NCI-H748 treated with DMSO at 0.1 percent for 48 hours (cell line): ENCODE results near the gene OPTN.
"Not testable (repeated sequence)": the region's sequence is repeated elsewhere in the genome, so short reads cannot be mapped to it uniquely, and the experiment has no call there.

ENCODE experiments used
- DNase-seq: peaks from one replicate; lab custom pipeline; 2025; lab: John Stamatoyannopoulos, UW

Gene OPTN

DNA sequence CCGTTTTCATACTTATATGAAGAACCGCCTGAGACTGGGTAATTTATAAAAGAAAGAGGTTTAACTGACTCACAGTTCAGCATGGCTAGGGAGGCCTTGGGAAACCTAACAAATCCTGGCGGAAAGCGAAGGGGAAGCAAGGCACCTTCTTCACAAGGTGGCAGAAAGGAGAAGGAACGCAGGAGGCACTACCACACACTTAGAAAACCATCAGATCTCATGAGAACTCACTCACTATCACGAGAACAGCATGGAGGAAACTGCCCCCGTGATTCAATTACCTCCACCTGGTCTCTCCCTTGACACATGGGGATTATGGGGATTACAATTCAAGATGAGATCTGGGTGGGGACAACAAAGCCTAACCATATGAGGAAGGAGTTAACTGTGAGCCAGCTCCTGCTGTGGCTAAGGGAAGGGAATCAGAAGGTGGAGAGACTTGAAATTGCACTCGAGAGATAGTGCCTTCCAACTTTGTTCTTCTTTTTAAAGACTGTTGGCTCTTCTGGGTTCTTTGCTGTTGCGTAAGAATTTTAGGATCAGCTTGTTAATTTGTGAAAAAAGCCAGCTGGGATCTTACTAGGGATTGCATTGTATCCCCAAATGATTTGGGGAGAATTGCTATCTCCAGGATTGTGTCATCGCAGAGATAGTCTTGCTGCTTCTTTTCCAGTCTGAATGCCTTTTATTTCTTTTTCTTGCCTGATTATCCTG, 21.0 kb downstream of the OPTN start:
- DNase-seq = no peak

DNA sequence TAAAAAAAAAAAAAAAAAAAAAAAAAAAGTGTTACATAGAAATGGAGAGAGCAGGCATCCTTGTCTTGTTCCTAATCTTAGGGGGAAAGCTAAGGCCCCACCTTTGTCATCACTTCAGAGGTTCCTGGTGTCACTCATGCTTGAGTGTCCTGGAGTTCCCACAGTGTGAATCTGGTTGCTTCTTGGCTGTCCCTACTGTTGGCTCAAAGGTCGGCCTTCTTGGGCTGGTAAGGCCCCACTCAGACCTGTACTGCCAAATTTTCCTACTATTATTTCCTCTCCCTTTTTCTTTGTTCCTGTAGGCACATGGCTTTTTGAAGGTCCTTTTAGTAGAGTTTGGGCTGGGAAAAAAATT, 21.5 kb downstream of the OPTN start:
- no peak for DNase-seq

DNA sequence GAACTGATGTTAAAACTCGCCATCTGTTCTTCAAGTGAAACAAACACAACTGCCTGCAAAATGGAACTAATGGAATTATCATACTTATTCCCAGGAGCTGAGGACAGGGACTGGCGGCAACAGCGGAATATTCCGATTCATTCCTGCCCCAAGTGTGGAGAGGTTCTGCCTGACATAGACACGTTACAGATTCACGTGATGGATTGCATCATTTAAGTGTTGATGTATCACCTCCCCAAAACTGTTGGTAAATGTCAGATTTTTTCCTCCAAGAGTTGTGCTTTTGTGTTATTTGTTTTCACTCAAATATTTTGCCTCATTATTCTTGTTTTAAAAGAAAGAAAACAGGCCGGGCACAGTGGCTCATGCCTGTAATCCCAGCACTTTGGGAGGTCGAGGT, 36.7 kb downstream of the OPTN start:
- no peak for DNase-seq

DNA sequence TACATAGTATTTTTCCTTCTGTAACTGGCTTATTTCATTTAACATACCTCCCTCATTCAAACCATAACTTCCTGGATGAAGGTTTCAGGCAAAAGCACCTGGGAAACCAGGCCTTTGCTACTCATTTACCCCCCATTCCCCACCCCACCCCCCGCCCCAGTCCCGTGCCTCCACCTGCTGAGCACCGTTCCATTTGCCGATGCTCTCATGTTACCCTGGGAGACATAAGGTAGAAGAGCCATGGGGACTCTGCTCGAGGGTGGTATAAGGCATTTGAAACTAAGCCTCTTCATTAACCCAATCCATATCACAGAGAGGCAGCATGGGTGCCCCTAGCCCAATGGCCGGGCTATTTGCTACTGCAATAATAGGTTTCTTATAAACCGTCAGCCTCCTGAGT, 39.2 kb downstream of the OPTN start:
- DNase-seq = no peak

DNA sequence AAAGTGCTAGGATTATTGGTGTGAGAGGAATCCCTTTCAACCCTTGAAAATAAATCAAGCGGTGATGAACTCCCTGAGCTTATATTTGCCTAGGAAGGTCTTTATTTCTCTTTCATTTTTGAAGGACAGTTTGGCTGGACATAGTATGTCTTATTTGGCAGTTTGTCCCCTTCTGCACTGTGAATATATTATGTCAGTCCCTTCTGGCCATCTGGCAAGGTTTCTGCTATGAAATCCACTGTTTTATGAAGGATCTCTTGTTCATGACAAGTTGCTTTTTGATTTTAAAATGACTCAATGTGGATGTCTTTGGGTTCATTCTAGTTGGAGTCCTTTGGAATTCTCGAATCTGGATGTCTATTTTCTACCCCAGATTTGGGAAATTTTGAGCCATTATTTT, 39.7 kb downstream of the OPTN start:
- DNase-seq = no peak

DNA sequence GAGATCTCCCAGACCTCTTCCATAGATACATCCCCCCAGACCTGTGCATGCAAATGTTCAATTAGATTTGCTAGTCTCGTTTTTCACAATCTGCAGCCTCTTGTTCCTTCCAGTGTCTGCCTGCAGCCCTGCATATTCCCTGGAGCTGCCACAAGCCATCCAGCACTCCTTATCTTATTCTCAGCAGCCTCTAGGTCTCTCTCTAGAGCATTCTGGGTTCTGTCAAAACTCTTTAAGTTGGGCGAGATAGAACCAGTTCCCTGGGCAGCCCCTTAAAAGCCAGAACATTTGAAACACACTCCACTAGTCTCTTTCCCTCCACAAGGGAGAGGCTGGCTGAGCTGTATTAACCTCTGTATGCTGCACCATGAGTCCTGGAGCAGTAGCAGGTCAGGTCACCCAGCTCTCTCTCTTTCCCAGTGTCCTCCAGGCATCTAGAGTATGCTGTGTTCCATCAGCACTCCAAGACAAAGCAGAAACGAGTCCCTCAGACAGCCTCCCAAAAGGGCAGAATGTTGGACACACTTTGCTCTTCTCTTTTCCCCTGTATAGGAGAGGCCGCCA, 40.7 kb downstream of the OPTN start:
- no peak for DNase-seq

DNA sequence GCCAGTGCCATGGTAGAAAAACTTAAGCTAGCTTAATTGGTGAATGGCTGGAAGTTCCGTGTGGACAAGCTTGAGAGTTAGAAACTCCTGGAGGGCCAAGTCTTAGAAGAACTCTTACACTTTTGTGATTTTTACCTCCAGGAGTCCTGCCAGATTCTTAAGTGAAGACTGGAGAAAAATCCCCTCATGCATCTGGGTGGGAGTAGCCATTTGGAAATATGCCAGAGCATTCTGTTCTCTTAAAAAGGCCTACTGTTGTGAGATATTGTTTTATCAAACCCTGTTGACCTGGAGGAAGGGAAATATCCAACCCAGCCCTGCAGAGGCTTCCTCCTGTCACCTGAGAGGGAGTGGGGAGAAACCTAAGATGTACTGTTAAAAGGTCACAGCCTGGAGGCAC, 43.8 kb downstream of the OPTN start:
- no peak for DNase-seq

DNA sequence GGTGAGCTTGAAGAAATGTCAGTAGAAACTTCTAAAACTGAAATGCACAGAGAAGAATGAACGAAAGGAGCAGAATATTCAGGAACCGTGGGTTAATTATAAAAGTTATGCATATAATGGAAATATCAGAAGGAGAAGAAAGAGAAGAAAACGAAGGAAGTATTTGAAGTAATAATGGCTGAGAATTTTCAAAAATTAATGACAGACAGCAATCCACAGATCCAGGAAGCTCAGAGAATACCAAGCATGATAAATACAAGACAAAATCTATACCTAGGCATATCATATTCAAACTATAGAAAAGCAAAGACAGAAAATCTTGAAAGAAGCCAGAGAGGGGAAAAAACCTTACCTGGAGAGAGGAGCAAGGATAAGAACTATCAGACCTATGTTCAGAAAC, 44.9 kb downstream of the OPTN start:
- no peak for DNase-seq

DNA sequence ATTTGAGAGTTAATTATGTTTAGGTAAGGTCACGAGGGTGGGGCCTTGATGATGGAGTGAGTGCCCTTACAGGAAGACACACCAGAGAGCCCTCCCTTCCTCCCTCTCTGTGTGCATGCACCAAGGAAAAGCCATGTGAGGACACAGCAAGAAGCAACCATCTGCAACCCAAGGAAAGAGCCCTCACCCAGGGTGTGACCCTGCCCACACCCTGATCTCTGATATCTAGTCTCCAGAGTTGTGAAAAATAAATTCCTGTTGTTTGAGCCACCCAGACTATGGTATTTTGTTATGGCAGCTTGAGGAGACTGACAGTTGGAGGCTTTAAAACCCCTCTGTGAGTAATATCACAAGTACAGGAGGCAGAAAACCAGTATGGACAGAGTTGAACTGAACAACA, 46.4 kb downstream of the OPTN start:
- DNase-seq = no peak

DNA sequence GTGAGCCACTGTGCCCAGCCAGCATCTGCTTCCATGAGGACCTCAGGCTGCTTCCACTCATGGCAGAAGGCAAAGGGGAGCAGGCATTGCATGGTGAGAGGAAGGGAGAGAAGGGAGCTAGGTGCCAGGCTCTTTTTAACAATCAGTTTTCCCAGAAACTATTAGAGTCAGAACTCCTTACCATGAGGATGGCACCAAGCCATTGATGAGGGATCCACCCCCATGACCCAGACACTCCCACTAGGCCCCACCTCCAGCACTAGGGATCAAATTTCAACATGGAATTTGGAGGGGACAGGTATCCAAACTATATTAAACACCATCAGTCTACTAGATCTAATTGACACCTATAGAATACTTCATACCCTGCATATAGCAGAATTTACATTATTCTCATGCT, 47.2 kb downstream of the OPTN start:
- DNase-seq = no peak

DNA sequence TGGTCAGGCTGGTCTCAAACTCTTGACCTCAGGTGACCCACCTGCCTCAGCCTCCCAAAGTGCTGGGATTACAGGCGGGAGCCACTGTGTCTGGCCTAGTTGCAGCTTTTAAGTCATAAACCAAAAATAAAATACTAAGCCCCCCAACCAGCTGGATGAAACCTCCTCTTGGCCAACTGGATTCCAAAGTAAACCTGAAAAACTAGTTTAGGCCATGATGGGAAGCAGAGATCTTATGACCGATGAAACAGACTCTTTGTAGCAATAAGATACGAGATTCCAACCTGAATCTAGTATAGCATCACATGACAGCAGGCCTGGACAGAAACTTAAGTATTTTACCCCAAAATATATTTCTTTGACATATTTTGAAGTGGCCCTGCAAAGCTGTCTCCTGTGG, 52.3 kb downstream of the OPTN start:
- DNase-seq = no peak

DNA sequence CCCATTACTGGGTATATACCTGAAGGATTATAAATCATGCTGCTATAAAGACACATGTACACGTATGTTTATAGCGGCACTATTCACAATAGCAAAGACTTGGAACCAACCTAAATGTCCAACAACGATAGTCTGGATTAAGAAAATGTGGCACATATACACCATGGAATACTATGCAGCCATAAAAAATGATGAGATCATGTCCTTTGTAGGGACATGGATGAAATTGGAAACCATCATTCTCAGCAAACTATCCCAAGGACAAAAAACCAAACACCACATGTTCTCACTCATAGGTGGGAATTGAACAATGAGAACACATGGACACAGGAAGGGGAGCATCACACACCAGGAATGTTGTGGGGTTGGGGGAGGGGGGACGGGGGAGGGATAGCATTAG, 55.9 kb downstream of the OPTN start:
- not testable (repeated sequence) for DNase-seq

DNA sequence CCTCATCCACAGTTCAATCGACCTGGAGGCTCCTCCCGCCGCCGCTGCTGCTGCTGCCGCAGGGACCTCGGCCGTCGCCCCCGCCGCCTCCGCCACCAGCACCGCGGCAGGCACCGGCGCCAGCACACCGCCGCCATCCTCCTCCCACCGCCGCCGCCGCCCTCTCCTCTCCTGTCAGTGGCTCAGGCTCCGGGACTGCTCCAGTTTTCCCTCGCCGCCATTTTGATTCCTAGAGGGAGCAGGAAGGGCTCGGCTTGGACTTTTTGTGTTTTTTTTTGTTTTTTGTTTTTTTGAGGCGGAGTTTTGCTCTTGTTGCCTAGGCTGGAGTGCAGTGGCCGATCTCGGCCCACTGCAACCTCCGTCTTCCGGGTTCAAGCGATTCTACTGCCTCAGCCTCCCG, 58.4 kb downstream of the OPTN start:
- peak; percentile 17 for DNase-seq

DNA sequence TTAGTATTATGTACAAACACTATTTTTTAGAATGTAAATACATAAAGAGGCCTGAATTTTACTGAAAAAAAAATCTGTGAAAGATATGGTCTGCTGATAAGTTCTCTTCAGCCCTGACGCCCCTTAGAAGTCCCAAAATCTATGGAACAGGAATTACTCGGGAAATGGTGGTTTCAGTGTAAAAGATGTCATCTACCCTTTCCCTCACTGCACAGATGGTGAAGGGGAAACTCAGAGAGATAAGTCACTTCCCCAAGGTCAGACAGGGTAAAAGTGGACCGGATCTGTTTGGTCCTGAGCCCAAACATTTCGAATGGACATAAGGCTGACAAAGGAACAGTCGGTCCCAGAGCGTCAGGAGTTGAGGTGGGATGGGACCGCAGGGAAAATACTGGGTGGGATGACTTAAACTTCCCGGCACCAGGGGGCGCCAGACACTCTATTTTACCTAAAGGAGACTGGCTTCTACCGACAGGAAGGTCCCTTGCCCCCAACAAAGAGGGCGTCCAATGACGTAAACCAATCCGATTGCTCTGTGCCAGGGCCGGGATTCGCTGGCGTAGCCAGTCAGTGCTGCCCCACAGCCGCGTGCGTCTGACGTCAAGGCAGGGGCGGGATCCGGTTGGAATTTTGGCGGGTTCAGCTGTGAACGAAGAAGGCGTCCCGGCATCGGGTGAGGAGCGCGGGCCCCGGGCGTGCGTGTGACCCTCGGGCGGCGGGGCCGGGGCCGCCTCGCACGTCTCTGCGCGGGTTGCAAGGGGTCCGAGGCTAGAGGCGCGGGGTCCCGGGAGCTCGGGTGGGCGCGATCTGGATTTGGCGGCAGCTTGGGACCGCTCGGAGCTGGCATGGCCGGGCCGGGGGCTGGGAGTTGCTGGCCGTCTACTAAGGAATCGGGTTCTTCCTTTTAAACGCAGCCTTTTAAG, 61.2 kb downstream of the OPTN start, which contains the start of gene MCM10:
Gene MCM10, plus strand, starts transcription at position 625 of the 923 bp plus-strand sequence. CDS start 2,645 bp downstream, outside the sequence.
- DNase-seq = peak; percentile 91

DNA sequence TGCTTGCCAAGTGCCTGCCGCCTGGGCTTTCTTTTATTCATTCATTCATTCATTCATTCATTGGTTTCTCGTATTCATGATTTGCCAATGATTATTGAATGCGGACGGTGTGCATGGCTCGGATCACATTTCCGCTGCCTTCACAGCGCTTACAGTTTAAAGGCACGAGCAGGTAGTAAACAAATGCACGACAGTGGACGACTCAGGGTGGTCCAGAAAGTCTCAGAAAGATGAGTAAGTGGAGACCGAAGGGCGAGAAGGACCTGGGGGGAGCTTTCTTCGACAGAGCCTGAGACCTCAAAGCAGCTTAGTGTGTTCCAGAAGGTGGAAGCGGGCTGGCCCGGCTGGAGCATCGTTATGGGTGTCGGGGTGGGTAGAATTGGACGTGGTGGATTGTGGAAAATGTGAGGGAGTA, 61.9 kb downstream of the OPTN start:
- no peak for DNase-seq

DNA sequence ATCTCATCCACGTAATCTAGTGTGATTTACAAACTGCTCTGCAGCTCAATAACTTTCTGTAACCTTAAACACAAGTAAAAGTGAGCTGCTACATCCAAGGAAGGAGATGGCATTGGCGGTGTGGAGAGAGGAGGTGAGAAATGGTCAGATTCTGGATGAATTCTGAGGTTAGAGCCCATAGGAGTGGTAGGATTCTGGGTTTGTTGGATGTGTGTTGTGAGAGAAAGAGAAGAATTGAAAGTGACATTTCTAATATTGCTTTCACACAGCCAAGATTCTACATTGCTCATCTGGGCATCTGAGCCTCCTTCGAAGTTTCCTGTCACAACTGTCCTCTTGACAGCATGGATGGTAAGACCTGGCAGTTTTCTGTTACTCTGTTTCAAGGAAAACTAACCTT, 63.9 kb downstream of the OPTN start:
- no peak for DNase-seq

DNA sequence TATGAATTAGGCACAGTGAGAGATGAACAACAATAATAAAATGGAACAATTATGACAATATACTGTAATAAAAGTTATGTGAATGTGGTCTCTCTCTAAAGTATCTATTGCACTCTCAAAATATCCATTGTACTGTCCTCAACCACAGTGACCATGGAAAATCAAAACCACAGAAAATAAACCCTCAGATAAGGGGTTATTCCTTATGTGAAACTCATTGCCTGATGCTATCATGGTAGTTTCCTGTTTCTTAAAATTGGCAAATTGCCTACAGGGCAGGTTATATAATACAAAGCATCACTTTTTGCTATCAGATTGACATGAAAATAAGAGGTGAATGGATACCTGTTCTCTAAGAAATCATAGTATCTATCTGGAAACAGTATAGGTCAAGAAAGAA, 65.2 kb downstream of the OPTN start:
- DNase-seq = no peak

DNA sequence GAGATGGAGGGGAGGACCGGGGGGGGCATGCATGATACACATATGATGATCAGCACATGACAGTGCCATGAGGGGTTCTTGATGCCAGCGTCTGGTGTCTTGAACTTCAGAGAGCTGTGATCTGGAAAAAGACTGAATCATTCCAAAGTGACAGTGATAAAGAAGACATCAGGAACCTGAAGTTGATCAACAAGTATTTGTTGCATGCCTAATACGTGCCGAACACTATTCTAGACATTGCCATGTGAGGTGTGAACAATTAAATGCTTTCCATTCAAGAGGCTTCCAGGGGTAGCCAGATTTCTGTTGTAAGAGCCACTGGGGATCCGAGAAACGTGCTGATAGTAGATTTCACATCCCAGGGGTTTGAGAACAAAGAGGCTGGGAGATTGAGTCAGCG, 67.6 kb downstream of the OPTN start:
- DNase-seq = no peak

DNA sequence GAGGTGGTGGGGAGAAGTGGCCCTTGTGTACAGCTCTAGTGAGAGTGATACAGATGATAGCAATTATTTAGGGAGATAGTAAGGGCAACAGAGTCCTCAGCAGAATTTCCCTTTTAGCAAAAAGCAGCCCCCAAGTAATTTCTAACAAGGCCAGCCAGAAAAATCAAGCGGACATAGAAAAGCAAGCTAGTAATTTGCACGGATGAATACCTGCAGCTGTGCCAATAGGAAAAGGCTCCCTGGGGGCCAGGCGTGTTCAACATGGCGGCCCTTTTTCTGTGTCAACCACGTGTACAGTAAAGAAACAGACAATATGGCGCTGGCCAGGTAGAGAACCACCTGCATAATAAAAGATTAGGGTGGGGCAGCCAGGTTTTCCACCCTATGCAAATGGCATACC, 68.8 kb downstream of the OPTN start:
- DNase-seq = no peak

DNA sequence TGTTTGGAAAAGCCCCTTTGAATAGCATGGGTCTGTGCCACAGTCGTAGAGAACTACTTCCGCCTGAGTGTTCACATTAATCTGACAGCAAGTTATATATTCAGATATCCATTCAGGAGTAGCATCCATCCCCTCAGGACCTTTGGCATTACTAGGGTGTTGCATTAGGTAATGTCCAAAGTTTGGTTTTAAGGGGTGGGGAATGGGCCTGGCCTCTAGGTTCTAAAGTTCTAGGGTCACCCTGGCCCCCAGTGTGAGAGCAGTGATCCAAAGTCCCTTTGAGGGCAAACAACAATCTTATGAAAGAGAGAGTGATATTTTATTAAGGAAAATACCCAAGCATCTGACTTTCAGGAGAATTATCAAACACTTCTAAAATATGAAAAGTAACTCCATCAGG, 73.7 kb downstream of the OPTN start:
- DNase-seq = no peak

DNA sequence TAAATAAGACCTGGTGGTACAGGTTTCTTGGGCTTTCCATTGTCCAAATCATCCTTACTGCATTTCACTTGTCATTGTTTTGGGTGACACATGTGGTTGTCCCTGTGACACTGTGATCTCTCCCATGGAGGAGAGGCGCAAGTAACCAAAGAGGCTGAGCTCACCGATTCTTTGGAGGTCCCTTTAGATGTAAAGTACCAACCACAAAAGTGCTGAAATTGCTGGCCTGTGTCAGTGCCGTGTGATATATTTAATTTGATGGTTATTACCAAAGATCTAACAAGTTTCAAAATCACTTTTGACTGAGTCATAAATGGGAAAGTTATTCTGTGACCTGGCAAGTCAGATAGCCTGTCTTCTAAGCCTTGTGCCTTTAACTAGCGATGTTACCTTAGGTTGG, 80.8 kb downstream of the OPTN start:
- no peak for DNase-seq

DNA sequence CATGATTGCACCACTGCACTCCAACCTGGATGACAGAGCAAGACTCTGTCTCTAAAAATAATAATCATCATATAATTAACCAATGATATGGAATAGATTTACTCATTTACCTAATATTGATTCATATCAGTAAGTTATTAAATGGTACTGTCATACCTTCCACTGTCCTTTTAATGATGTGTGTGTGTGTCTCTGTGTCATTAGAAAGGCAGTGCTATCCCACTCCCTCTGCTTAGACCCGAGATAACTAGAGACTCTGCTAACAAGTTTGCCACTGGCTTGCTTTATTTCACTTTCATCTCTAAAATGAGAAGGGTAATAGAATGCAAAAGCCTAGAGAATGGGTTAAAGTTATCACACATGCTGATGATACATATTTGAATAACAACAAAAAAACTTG, 82.5 kb downstream of the OPTN start:
- no peak for DNase-seq

DNA sequence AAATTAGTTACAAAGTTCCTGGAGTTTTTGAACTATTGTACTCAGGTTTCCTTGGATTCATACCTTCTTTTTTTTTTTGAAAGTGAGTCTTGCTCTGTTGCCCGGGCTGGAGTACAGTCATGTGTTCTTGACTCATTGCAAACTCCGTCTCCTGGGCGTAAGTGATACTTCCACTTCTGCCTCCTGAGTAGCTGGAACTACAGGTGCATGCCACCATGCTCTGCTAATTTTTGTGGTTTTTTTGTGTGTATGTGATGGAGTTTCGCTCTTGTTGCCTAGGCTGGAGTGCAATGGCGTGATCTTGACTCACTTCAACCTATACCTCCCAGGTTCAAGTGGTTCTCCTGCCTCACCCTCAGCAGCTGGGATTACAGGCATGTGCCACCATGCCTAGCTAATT, 83.7 kb downstream of the OPTN start:
- no peak for DNase-seq
